Measurements from ENCODE around the gene ANXA9. TPM values are rescaled to one million over a fixed set of nuclear protein-coding genes. Genes with fewer than 3 reads are reported as not detected.

Gene ANXA9
- total RNA-seq, 1 donor from 2014 or later, result 5.6 TPM

DNA sequence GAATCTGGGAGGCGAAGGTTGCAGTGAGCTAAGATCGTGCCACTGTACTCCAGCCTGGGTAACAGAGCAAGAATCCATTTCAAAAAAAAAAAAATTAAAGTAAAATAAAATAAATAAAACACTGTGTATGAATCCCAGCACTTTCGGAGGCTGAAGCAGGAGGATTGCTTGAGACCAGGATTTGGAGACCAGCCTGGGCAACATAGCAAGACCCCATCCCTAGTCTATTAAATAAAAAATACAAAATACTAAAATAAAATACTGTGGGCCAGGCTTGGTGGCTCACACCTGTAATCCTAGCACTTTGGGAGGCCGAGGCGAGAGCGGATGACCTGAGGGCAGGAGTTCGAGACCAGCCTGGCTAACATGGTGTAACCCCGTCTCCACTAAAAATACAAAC lies 50.1 kb downstream of the ANXA9 start:
- intact Hi-C loops (cut with DNase I), result no loop called here
- no peak for DNase-seq (ENCODE audit: low spot score)
- ATAC-seq, result no peak

DNA sequence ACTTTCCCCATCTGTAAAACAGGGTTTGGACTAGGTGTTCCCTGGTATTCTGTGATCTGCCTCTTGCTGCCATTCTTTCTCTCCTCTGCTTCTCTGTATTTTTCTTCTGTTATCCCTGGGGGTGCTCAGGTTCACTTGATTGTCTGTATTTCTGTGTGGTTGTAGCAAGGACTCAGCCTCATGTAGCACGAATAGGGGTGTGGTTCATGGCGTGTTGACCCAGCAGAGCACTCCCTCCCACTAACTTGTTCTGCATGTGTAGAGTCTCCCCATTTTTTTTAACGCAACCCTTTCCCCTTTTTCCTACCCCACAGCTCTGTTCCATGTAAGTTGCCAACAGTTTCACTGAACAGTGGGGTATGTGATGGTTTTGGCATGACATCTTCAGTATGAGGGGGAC lies 53.1 kb downstream of the ANXA9 start:
- intact Hi-C loops (cut with DNase I), result no loop called here
- no peak for DNase-seq (ENCODE audit: low spot score)
- no peak for ATAC-seq

DNA sequence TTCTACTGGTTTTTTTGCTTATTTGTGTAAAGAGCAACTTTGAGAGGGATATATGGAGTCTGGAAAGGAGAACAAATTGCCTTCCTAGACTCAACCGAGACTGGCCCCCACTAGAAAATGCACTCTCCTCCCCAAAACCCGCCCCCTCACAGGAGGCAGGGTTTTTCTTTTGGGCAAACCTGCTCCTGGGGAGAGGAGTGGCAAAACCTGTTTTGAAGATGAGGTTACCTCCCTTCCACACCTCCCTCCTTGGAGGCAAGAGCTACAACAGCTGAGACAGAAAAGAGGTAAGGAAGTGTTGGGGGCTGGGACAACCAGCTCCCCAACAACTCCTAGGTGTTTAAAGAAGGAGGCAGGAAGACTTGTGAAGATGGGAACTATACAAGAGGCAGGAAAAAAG lies 54.3 kb downstream of the ANXA9 start, which contains the start of gene BNIPL:
BNIPL (plus strand) TSS at position 231 of the 400 bp plus-strand sequence; CDS start at position 371, 140 bp downstream.
- no peak for ATAC-seq
- intact Hi-C loops (cut with DNase I), result no loop called here
- no peak for DNase-seq (ENCODE audit: low spot score)

DNA sequence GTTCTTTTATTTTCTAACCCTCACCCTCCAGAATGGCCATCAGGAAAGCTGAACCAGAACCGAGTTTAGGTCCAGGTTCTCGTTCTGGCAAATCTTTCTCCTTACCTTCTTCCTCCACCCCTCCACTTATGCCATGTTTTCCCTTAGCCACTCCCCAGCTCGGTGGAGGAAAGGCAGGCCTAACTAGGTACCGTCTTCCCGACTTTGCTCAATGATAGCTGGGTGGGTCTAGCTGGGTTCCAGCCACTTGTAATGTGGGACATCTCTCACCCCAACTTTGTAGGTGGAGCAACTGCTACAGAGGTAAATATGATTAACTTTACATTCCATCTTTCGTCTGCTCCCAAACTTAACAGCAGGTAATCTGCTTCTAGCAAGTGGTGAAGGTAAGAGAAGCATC lies 54.9 kb downstream of the ANXA9 start:
- ATAC-seq, result no peak
- DNase-seq (ENCODE audit: low spot score), result no peak

DNA sequence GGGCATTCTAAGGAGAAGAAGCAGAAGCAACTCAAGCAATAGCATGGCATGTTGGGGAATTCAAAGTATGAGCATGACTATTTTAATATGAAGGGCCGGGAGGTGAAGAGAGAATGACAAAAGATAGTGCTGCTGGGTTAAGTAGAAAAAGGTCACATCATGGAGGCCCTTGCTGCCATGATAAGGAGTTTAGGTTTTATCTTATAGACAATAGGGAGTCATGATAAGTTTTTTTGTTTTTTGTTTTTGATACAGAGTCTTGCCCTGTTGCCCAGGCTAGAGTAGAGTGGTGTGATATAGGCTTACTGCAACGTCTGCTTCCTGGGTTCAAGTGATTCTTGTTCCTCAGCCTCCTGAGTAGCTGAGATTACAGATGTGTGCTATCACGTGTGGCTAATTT lies 57.4 kb downstream of the ANXA9 start:
- intact Hi-C loops (cut with DNase I), result no loop called here
- DNase-seq (ENCODE audit: low spot score) (no peak), ATAC-seq (no peak)

More for the DNA sequence above, 54.9 kb downstream of the ANXA9 start:
- intact Hi-C loops (cut with DNase I), result no loop called here

DNA sequence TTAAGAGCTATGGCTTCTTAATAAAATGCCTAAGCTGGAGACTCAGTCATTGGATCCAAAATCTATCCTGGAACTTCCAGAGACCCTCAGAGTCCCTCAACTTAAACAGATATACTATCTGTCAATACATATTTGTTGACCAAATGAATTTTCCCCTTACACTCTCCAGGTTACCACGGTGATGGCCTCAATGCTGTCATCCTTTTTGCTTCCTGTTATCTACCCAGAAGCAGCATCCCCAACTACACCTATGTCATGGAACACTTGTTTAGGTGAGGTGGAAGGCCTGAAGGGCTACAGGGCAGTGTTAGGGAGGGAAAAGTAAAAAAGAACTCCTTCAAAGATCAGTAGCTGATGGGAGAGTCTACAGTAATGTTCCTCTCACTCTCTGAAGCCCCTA lies 61.1 kb downstream of the ANXA9 start:
- DNase-seq (ENCODE audit: low spot score) (no peak), ATAC-seq (no peak)
- intact Hi-C loops (cut with DNase I), result no loop called here

Other genes starting within 250 kb of the ANXA9 start
- 80.9 TPM for gene CTSS, start 216.5 kb upstream of the ANXA9 start, total RNA-seq
- gene CTSK, start 174.0 kb upstream of the ANXA9 start, total RNA-seq, result 101 TPM
- 68.1 TPM for gene ARNT, start 105.7 kb upstream of the ANXA9 start, total RNA-seq
- gene CTXND2, start 95.2 kb upstream of the ANXA9 start, total RNA-seq, result not detected
- gene SETDB1, start 55.9 kb upstream of the ANXA9 start, total RNA-seq, result 52.0 TPM
- gene CERS2, start 7.5 kb upstream of the ANXA9 start, total RNA-seq, result 215 TPM
- gene MINDY1, start 24.6 kb downstream of the ANXA9 start, total RNA-seq, result 50.5 TPM
- gene PRUNE1, start 26.2 kb downstream of the ANXA9 start, total RNA-seq, result 22.6 TPM
- gene BNIPL, start 54.3 kb downstream of the ANXA9 start, total RNA-seq, result 0.22 TPM
- gene C1orf56, start 65.5 kb downstream of the ANXA9 start, total RNA-seq, result 5.6 TPM
- gene CDC42SE1, start 77.3 kb downstream of the ANXA9 start, total RNA-seq, result 106 TPM
- 2.5 TPM for gene MLLT11, start 78.1 kb downstream of the ANXA9 start, total RNA-seq
- 31.7 TPM for gene GABPB2, start 88.5 kb downstream of the ANXA9 start, total RNA-seq
- gene SEMA6C, start 164.3 kb downstream of the ANXA9 start, total RNA-seq, result 33.5 TPM
- gene TNFAIP8L2, start 174.4 kb downstream of the ANXA9 start, total RNA-seq, result 3.9 TPM
- 10.6 TPM for gene LYSMD1, start 183.6 kb downstream of the ANXA9 start, total RNA-seq
- gene SCNM1, start 183.9 kb downstream of the ANXA9 start, total RNA-seq, result 25.9 TPM
- gene TMOD4, start 193.7 kb downstream of the ANXA9 start, total RNA-seq, result 0.76 TPM
- gene VPS72, start 207.9 kb downstream of the ANXA9 start, total RNA-seq, result 42.6 TPM
- gene PIP5K1A, start 216.3 kb downstream of the ANXA9 start, total RNA-seq, result 65.0 TPM

All from sciatic nerve (tissue), 2 donors.